Ishikawa (cell line): ENCODE results near the gene TKT.

Experiments used
- EP300 ChIP-seq: IDR thresholded peaks from 2 replicates; pipeline ENCODE4 v1.6.1; 2012; ENCODE audit warnings: borderline replicate concordance
- NFIC ChIP-seq: IDR thresholded peaks from 2 replicates; pipeline ENCODE4 v1.6.1; 2012
- REST ChIP-seq: IDR thresholded peaks from 2 replicates; pipeline ENCODE4 v1.6.1; 2012; ENCODE audit warnings: low read depth, mild to moderate bottlenecking

- no peak for TF ChIP-seq REST
- TF ChIP-seq EP300: no peak
- no peak for TF ChIP-seq NFIC
Observed at GRCh38 chr3:53186726-53187125, 69.1 kb downstream of the TKT start.
